Activated CD8-positive, alpha-beta T cell treated with anti-CD3 and anti-CD28 coated beads for 36 hours (primary cell): ENCODE data around the gene HRC. TPM values are rescaled to one million over a fixed set of nuclear protein-coding genes. Genes with fewer than 3 reads are reported as not detected.

Experiments
- ATAC-seq: fragments of 200-7000 bp; cut with Tn5 transposase; one replicate; pipeline ENCODE4 v1.10.0; 2021; ENCODE audit warnings: mild to moderate bottlenecking, moderate library complexity
- CTCF ChIA-PET: fragments of 350-600 bp; sonication (Branson Sonifier 250); formaldehyde crosslinking; loops from one replicate; lab custom pipeline; 2021; ENCODE audit warnings: antibody characterized with exemption; lab: Charles Lee
- POLR2A ChIA-PET: fragments of 350-600 bp; sonication (Branson Sonifier 250); formaldehyde crosslinking; loops from one replicate; lab custom pipeline; 2021; ENCODE audit warnings: antibody characterized with exemption; lab: Charles Lee
- DNase-seq: peaks from one replicate; pipeline ENCODE4 v3.0.0-alpha.2; 2020
- H3K27ac Mint-ChIP-seq: one replicate; pipeline ENCODE4 v1.8.0; 2021; ENCODE audit warnings: mild to moderate bottlenecking, mixed read lengths
- H3K27me3 Mint-ChIP-seq: one replicate; pipeline ENCODE4 v1.8.0; 2021; ENCODE audit warnings: mixed read lengths
- H3K36me3 Mint-ChIP-seq: one replicate; pipeline ENCODE4 v1.8.0; 2021; ENCODE audit warnings: low read depth, mixed read lengths
- H3K4me1 Mint-ChIP-seq: one replicate; pipeline ENCODE4 v1.8.0; 2021; ENCODE audit warnings: low read depth, mixed read lengths
- H3K4me3 Mint-ChIP-seq: one replicate; pipeline ENCODE4 v1.8.0; 2021; ENCODE audit warnings: mild to moderate bottlenecking, moderate library complexity, mixed read lengths
- H3K9me3 Mint-ChIP-seq: one replicate; pipeline ENCODE4 v1.8.0; 2021; ENCODE audit warnings: mixed read lengths
- intact Hi-C: fragments of 100-400 bp; cut with micrococcal nuclease; formaldehyde crosslinking; loops from one replicate; pipeline ENCODE4 v1.10.0; 2022
- total RNA-seq, 2 experiments: library from RNA; stranded (reverse); gene quantifications; one replicate each; pipeline ENCODE4 v1.2.3, GENCODE V29; 2021
- TF ChIP-seq, protein P1 (sequence below): fragments of 200-600 bp; IDR thresholded peaks from one replicate; pipeline ENCODE4 v1.8.0; 2022; ENCODE audit warnings: antibody characterized with exemption, mild to moderate bottlenecking

Gene HRC
- total RNA-seq, 2 experiments from 2014 or later, result not detected

DNA sequence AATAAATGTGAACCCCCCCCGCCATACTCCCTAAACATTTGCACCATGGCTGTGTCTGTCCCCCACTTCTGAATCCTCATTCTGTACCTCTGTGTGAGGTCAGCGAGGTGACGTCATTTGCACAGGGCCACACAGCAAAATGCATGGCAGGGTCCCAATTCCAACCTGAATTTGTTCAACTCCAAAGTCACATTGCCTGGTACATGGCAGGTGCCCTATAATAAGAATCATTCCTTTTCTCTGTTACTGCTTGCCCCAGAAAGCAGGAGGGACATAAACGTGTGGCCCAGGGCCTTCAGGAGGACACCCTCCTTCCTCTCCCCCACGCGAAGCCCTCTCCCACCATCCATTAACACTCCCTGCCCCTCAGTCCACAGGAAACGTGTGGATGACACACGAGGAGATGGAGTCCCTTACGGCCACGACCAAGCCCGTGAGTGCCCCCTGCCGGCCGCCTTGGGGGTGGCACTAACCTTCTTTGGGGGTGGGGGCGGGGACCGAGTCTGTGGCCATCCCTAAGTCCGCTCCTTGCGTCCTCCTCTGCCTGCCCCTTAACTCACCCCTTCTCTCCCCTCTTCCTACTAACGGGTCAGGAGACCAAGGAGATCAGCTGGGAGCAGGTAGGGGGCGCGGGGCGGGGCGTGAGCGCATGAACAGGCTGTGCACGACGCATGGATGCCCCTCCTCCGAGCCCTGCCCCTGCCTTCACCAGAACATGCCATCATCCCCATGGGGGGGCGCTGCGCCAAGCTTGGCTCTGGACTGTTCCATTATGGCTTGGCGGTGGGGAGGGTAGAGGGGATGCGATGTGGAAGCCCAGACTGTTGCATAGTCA is 9.4 kb downstream of the HRC start:
- CTCF ChIA-PET, result interaction anchor here (0.6 to 6.2 kb wide), 23 partner anchors 13 to 1428 kb away, joined by 3 to 36 read pairs (median 4); partner anchors contain the start of genes GYS1, LIN7B and RUVBL2
- TF ChIP-seq, protein P1, sequence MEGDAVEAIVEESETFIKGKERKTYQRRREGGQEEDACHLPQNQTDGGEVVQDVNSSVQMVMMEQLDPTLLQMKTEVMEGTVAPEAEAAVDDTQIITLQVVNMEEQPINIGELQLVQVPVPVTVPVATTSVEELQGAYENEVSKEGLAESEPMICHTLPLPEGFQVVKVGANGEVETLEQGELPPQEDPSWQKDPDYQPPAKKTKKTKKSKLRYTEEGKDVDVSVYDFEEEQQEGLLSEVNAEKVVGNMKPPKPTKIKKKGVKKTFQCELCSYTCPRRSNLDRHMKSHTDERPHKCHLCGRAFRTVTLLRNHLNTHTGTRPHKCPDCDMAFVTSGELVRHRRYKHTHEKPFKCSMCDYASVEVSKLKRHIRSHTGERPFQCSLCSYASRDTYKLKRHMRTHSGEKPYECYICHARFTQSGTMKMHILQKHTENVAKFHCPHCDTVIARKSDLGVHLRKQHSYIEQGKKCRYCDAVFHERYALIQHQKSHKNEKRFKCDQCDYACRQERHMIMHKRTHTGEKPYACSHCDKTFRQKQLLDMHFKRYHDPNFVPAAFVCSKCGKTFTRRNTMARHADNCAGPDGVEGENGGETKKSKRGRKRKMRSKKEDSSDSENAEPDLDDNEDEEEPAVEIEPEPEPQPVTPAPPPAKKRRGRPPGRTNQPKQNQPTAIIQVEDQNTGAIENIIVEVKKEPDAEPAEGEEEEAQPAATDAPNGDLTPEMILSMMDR, result peak; percentile 96
- H3K36me3 Mint-ChIP-seq, result no peaks in the 10 kb centered on the region
- peak; percentile 89 for DNase-seq
- peak overlapping the region; percentile 62 for H3K27ac Mint-ChIP-seq
- ATAC-seq, result peak; percentile 70
- H3K9me3 Mint-ChIP-seq, result no peaks in the 10 kb centered on the region
- H3K4me3 Mint-ChIP-seq, result peak overlapping the region; percentile 49
- POLR2A ChIA-PET, result interaction anchor here (0.8 to 0.9 kb wide), 2 partner anchors 48 to 146 kb away, joined by 4 read pairs; no protein-coding TSS in a partner anchor
- intact Hi-C loops, result loop anchor here (5.0 kb wide), 1 partner anchor 48 kb away; no protein-coding TSS in a partner anchor
- peaks cover 50% of the 10 kb centered on the region for H3K27me3 Mint-ChIP-seq
- H3K4me1 Mint-ChIP-seq, result peaks cover 27% of the 10 kb centered on the region

DNA sequence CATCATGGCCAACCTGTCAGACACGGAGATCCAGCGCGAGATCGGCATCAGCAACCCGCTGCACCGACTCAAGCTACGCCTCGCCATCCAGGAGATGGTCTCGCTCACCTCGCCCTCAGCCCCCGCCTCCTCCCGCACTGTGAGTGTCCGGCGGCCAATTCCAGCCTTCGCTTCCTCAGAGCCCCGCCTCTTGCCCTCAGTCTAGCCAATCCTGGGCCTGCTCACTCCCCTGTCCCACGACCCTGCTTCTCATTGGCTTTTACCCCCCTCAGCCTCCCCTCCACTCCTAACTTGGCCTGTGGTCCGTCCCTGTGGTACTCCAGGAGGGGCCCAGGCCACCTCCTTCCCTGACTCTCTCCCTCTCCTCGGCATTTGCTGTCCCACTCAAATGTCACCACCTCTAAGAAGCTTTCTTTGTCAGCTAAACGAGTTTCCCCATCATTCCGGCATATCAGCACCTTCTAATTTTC is 12.3 kb downstream of the HRC start:
- intact Hi-C loops, result no loop called here
- H3K9me3 Mint-ChIP-seq, result no peaks in the 10 kb centered on the region
- no peak overlapping the region for H3K27ac Mint-ChIP-seq
- ATAC-seq (peak; percentile 87), DNase-seq (peak; percentile 87)
- ChIA-PET POLR2A (interaction anchor here (0.7 kb wide), 1 partner anchor 1494 kb away, joined by 3 read pairs; no protein-coding TSS in a partner anchor), CTCF (interaction anchor here (2.0 kb wide), 1 partner anchor 29 kb away, joined by 8 read pairs; the partner anchor contains the start of gene LIN7B)
- peaks cover 29% of the 10 kb centered on the region for H3K27me3 Mint-ChIP-seq
- TF ChIP-seq, protein P1, result no peak
- H3K36me3 Mint-ChIP-seq, result no peaks in the 10 kb centered on the region
- peaks cover 10% of the 10 kb centered on the region for H3K4me1 Mint-ChIP-seq
- peak overlapping the region; percentile 76 for H3K4me3 Mint-ChIP-seq

DNA sequence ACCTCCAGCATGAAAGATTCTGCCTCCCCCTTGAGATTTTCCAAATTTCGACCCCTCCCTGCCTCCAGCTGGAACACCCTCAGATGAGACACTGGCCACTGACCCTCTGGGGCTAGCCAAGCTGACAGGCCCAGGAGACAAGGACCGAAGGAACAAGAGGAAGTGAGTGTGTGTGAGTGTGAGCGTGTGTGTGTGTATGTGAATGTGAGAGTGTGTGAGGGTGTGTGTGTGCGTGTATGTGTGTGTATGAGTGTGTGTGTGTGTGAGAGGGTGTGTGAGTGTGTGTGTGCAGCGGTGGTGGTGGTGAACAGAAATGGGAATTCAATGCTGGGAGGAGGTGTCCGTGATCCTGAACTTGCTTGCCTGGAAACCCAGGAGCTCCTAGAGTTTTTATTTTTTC is 13.8 kb downstream of the HRC start:
- H3K4me1 Mint-ChIP-seq, result peaks cover 10% of the 10 kb centered on the region
- no peaks in the 10 kb centered on the region for H3K9me3 Mint-ChIP-seq
- ATAC-seq (no peak), DNase-seq (no peak)
- no peaks in the 10 kb centered on the region for H3K36me3 Mint-ChIP-seq
- no peak overlapping the region for H3K4me3 Mint-ChIP-seq
- H3K27me3 Mint-ChIP-seq, result peaks cover 21% of the 10 kb centered on the region
- ChIA-PET POLR2A (no interaction called here), CTCF (interaction anchor here (0.7 to 1.2 kb wide), 3 partner anchors 35 to 58 kb away, joined by 3 to 4 read pairs (median 3); no protein-coding TSS in a partner anchor)
- intact Hi-C loops, result no loop called here
- no peak overlapping the region for H3K27ac Mint-ChIP-seq
- TF ChIP-seq, protein P1, result no peak

DNA sequence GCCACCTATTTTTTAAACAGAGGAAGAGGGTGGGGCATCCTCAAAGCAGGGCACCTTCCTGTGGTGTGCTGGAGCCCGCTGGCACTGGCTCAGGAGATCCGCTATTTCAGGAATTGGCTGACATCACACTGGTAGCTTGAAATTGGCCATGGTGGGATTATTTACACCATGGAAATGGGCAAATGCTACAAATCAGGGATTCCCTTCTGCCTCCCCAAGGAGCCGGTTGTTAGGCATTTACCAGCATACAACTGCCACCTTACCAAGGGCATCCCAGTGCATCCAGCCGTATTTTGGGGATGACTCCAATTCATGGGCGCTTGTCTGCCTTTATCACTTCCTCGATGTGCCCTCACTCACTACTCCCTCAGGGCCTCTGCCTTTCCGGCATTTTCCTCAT is 14.2 kb downstream of the HRC start:
- H3K4me1 Mint-ChIP-seq, result peaks cover 10% of the 10 kb centered on the region
- H3K9me3 Mint-ChIP-seq, result no peaks in the 10 kb centered on the region
- TF ChIP-seq, protein P1, result no peak
- ATAC-seq (no peak), DNase-seq (no peak)
- H3K4me3 Mint-ChIP-seq, result no peak overlapping the region
- H3K36me3 Mint-ChIP-seq, result no peaks in the 10 kb centered on the region
- H3K27ac Mint-ChIP-seq, result no peak overlapping the region
- ChIA-PET POLR2A (no interaction called here), CTCF (interaction anchor here (0.7 to 1.2 kb wide), 3 partner anchors 34 to 58 kb away, joined by 3 to 4 read pairs (median 3); no protein-coding TSS in a partner anchor)
- peaks cover 19% of the 10 kb centered on the region for H3K27me3 Mint-ChIP-seq
- intact Hi-C loops, result no loop called here
